HCT116 (cell line): ENCODE measurements around the gene NAGPA. TPM values are rescaled to one million over a fixed set of nuclear protein-coding genes. Genes with fewer than 3 reads are reported as not detected.

Source experiments
- ATAC-seq: fragments of 200-7000 bp; cut with Tn5 transposase; 2 replicates; pipeline ENCODE4 v1.9.1; 2020; ENCODE audit warnings: mild to moderate bottlenecking, moderate library complexity
- BruUV-seq: library from RNA; stranded (reverse); fragments of 400-500 nt; replicated peaks from 2 replicates; lab custom pipeline; 2021; lab: Mats Ljungman, UMichigan
- CTCF ChIA-PET: fragments of 300-600 bp; sonication (Branson Sonifier 250); formaldehyde crosslinking; loops from one replicate; lab custom pipeline; 2021; ENCODE audit warnings: antibody characterized with exemption; lab: Charles Lee
- POLR2A ChIA-PET: fragments of 300-600, 350-600 bp; sonication (Branson Sonifier 250); formaldehyde crosslinking; loops from one replicate; lab custom pipeline; 2021; ENCODE audit warnings: antibody characterized with exemption; lab: Charles Lee
- RAD21 ChIA-PET, 2 experiments: fragments of 300-600 bp; sonication (Branson Sonifier 250); formaldehyde crosslinking; loops; one replicate each; lab custom pipeline; 2023; ENCODE audit warnings: low total read pairs in 2 of 2; ENCODE audit not compliant: uncharacterized antibody in 2 of 2, unreplicated experiment in 2 of 2, low non-redundant PET in 1 of 2; lab: Charles Lee
- DNase-seq: peaks from one replicate; pipeline ENCODE4 v3.0.0-alpha.2; 2010; ENCODE audit warnings: low read depth, low spot score
- H2AFZ ChIP-seq: fragments of 200-600 bp; shearing (Covaris generic), sonication (generic); 2 replicates; pipeline ENCODE4 v1.6.1; 2017; ENCODE audit warnings: low read depth, mixed run types, mixed read lengths, antibody characterized with exemption, low read length; ENCODE audit not compliant: poor library complexity, severe bottlenecking
- H3K27ac ChIP-seq: 2 replicates; pipeline ENCODE4 v1.5.1; 2012; ENCODE audit warnings: low read depth, low read length
- H3K27me3 ChIP-seq: fragments of 200-600 bp; sonication (generic); 2 replicates; pipeline ENCODE4 v1.6.1; 2016; ENCODE audit warnings: mixed run types, low read length, mixed read lengths; ENCODE audit not compliant: insufficient read depth
- H3K36me3 ChIP-seq, 2 experiments: fragments of 200-500 bp in 1 of 2; fragments of 200-600 bp in 1 of 2; sonication (Bioruptor generic) in 1 of 2; sonication (generic) in 1 of 2; 2 replicates each; pipeline versions ENCODE4 v1.5.1 to v1.6.1; 2014 to 2016; ENCODE audit warnings: low read length in 2 of 2, inconsistent platforms in 1 of 2, mixed read lengths in 1 of 2, mixed run types in 1 of 2; ENCODE audit not compliant: insufficient read depth in 2 of 2, control insufficient read depth in 1 of 2
- H3K4me1 ChIP-seq, 2 experiments: fragments of 200-600 bp in 1 of 2; sonication (generic) in 1 of 2; 2 replicates each; pipeline versions ENCODE4 v1.5.1 to v1.6.1; 2012 to 2017; ENCODE audit warnings: low read length in 2 of 2, inconsistent platforms in 1 of 2, mild to moderate bottlenecking in 1 of 2, mixed read lengths in 1 of 2, mixed run types in 1 of 2, moderate library complexity in 1 of 2; ENCODE audit not compliant: insufficient read depth in 2 of 2, control insufficient read depth in 1 of 2
- H3K4me2 ChIP-seq: fragments of 200-600 bp; sonication (generic); 2 replicates; pipeline ENCODE4 v1.6.1; 2017; ENCODE audit warnings: mixed run types, low read length, mixed read lengths
- H3K4me3 ChIP-seq, 2 experiments: fragments of 200-600 bp in 1 of 2; sonication (generic) in 1 of 2; replicated peaks in 1 of 2; 2 replicates each; pipeline ENCODE4 v1.5.1; 2011 to 2016; ENCODE audit warnings: low read length in 2 of 2, control low read depth in 1 of 2, low read depth in 1 of 2, mild to moderate bottlenecking in 1 of 2, mixed read lengths in 1 of 2, mixed run types in 1 of 2
- H3K79me2 ChIP-seq: fragments of 200-600 bp; sonication (generic); 2 replicates; pipeline ENCODE4 v1.6.1; 2017; ENCODE audit warnings: mild to moderate bottlenecking, mixed run types, low read length, moderate library complexity, mixed read lengths; ENCODE audit not compliant: insufficient read depth
- H3K9ac ChIP-seq: fragments of 200-600 bp; sonication (generic); 2 replicates; pipeline ENCODE4 v1.6.1; 2016; ENCODE audit warnings: low read length, mixed read lengths
- H3K9me2 ChIP-seq: fragments of 200-600 bp; sonication (generic), shearing (Covaris generic); 2 replicates; pipeline ENCODE4 v1.6.1; 2017; ENCODE audit warnings: mixed run types, mild to moderate bottlenecking, moderate library complexity; ENCODE audit not compliant: insufficient read depth
- H3K9me3 ChIP-seq, 2 experiments: fragments of 200-500 bp in 1 of 2; fragments of 200-600 bp in 1 of 2; sonication (Bioruptor generic) in 1 of 2; sonication (generic) in 1 of 2; 2 replicates each; pipeline ENCODE4 v1.6.1; 2014 to 2017; ENCODE audit warnings: low read length in 2 of 2, mixed read lengths in 2 of 2, inconsistent platforms in 1 of 2, low read depth in 1 of 2, mild to moderate bottlenecking in 1 of 2, mixed run types in 1 of 2, moderate library complexity in 1 of 2; ENCODE audit not compliant: control insufficient read depth in 1 of 2, insufficient read depth in 1 of 2
- H4K20me1 ChIP-seq: fragments of 200-600 bp; sonication (generic), shearing (Covaris generic); 2 replicates; pipeline ENCODE4 v1.6.1; 2017; ENCODE audit warnings: mixed run types, mild to moderate bottlenecking, moderate library complexity; ENCODE audit not compliant: insufficient read depth
- CBX3 ChIP-seq: IDR thresholded peaks from 2 replicates; pipeline ENCODE4 v1.6.1; 2012; ENCODE audit warnings: low read depth
- EGR1 ChIP-seq: IDR thresholded peaks from 2 replicates; pipeline ENCODE4 v1.6.1; 2012; ENCODE audit warnings: low read depth
- EZH2phosphoT487 ChIP-seq: fragments of 200-600 bp; IDR thresholded peaks from 2 replicates; pipeline ENCODE4 v1.6.1; 2018; ENCODE audit warnings: antibody characterized with exemption, borderline replicate concordance
- JUND ChIP-seq: IDR thresholded peaks from 2 replicates; pipeline ENCODE4 v1.6.1; 2012
- POLR2A ChIP-seq: IDR thresholded peaks from 2 replicates; pipeline ENCODE4 v1.7.0; 2011; ENCODE audit warnings: borderline replicate concordance; ENCODE audit not compliant: insufficient read depth, insufficient read length; ENCODE audit errors: extremely low read depth
- YY1 ChIP-seq: IDR thresholded peaks from 2 replicates; pipeline ENCODE4 v1.6.1; 2011; ENCODE audit warnings: low read length, low read depth, moderate library complexity, mild to moderate bottlenecking; ENCODE audit not compliant: insufficient replicate concordance; ENCODE audit errors: extremely low read depth
- ZFX ChIP-seq: fragments of 450-650 bp; IDR thresholded peaks from 2 replicates; pipeline ENCODE4 v1.6.1; 2017
- ZNF274 ChIP-seq: fragments of 200-500 bp; sonication (Bioruptor generic); IDR thresholded peaks from 2 replicates; pipeline ENCODE4 v1.6.1; 2014; ENCODE audit warnings: mild to moderate bottlenecking, low read depth, low read length, inconsistent platforms
- intact Hi-C: fragments of 100-400 bp; cut with micrococcal nuclease; formaldehyde crosslinking; loops from 2 replicates; pipeline ENCODE4 v1.10.0; 2022
- total RNA-seq: library from RNA; stranded (reverse); gene quantifications from one replicate; pipeline ENCODE4 v1.2.1, GENCODE V29; 2021; ENCODE audit not compliant: unreplicated experiment
- TF ChIP-seq, protein P1 (sequence below): IDR thresholded peaks from 2 replicates; pipeline ENCODE4 v1.6.1; 2011; ENCODE audit warnings: mild to moderate bottlenecking, low read length, moderate library complexity; ENCODE audit not compliant: insufficient replicate concordance; ENCODE audit errors: extremely low read depth

Gene NAGPA
- total RNA-seq, 1 experiment from 2014 or later = 17.5 TPM

DNA sequence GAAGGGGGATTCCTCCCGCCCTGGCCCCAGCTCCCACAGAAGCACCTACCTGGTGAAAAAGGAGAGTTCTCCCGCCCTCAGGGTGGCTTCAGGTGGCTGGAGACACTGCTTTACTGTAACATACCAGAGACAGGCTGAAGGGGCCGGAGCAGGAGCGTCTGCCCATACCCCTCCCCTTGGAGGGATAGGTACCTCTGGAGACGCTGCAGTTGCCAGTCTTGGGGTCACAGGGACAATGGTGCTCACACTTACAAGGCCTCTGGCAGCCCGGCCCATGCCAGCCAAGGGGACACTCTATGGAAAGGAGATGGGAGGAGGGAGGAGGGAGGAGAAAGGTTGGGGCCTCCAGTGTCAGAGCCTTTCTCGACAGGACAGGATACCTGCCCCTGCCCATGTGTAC, 6.6 kb downstream of the NAGPA start:
- Histone ChIP-seq H3K9me2 (no peaks in the 10 kb centered on the region), H3K9ac (no peak overlapping the region), H3K9me3 (no peaks in the 10 kb centered on the region), H3K27ac (no peak overlapping the region), H4K20me1 (no peaks in the 10 kb centered on the region), H3K4me3 (no peak overlapping the region), H3K79me2 (no peaks in the 10 kb centered on the region), H3K4me1 (peaks cover 0 to 2% of the 10 kb centered on the region in 2 experiments; a peak in 1 of 4 replicates), H2AFZ (no peak overlapping the region), H3K36me3 (no peaks in the 10 kb centered on the region; a peak in 1 of 4 replicates), H3K27me3 (no peaks in the 10 kb centered on the region), H3K4me2 (no peak overlapping the region)
- TF ChIP-seq POLR2A (no peak), EGR1 (no peak), ZNF274 (no peak), EZH2phosphoT487 (no peak), JUND (no peak), ZFX (no peak), YY1 (no peak), CBX3 (no peak)
- TF ChIP-seq, protein P1, sequence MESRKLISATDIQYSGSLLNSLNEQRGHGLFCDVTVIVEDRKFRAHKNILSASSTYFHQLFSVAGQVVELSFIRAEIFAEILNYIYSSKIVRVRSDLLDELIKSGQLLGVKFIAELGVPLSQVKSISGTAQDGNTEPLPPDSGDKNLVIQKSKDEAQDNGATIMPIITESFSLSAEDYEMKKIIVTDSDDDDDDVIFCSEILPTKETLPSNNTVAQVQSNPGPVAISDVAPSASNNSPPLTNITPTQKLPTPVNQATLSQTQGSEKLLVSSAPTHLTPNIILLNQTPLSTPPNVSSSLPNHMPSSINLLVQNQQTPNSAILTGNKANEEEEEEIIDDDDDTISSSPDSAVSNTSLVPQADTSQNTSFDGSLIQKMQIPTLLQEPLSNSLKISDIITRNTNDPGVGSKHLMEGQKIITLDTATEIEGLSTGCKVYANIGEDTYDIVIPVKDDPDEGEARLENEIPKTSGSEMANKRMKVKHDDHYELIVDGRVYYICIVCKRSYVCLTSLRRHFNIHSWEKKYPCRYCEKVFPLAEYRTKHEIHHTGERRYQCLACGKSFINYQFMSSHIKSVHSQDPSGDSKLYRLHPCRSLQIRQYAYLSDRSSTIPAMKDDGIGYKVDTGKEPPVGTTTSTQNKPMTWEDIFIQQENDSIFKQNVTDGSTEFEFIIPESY = no peak
- intact Hi-C loops = loop anchor here (10.0 kb wide), 1 partner anchor 312 kb away; no protein-coding TSS in a partner anchor
- no TSS peak for BruUV-seq
- no peak for DNase-seq
- no peak for ATAC-seq
- POLR2A ChIA-PET = no interaction called here
- CTCF ChIA-PET = no interaction called here
- RAD21 ChIA-PET = no interaction called here
